Stimulated activated CD8-positive, alpha-beta memory T cell treated with anti-CD3 and anti-CD28 coated beads, Interleukin-12 subunit alpha, Interleukin-12 subunit beta, amount 100 ng/mL, for 24 hours (primary cell): ENCODE results near the gene ARFGAP3.

ENCODE experiments used
- DNase-seq: peaks from one replicate; pipeline ENCODE4 v3.0.0-alpha.2; 2020; ENCODE audit errors: extremely low read depth

Gene ARFGAP3

DNA sequence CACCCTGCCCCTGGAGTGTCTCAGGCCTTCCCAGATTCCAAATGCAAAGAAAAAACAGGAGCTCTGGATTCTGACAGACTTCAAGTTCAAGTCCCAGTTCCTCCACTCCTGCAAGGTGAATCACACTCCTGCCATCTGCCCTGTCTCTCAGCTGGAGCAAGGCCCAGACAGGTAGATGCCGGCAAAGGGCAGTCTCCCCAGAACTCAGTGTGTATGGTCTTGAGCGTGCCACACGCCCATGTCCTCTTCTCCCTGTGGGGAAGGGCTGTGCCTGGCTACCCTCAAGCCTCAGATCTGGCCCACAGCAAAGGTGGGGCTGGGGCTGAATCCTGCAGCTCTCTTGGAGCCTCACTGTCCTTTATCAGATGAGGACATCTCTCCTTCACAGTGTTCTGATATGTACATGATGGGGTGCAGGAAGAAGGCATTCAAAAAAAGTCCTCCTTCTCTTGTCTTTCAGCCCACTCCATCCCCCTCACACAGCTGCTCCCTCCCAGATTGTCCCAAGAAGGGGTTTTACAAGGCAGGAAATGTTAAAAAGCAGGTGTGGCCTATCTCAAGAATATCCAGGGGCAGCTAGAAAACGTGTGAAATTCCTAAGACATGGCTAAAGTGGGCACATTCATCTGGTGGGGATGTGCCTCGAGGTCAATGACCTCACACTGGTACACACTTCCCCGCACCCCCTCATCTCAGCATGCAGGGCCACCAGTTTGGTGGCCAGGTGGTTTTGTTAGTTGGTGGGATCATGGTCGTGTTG lies 27.7 kb upstream of the ARFGAP3 start:
- no peak for DNase-seq

DNA sequence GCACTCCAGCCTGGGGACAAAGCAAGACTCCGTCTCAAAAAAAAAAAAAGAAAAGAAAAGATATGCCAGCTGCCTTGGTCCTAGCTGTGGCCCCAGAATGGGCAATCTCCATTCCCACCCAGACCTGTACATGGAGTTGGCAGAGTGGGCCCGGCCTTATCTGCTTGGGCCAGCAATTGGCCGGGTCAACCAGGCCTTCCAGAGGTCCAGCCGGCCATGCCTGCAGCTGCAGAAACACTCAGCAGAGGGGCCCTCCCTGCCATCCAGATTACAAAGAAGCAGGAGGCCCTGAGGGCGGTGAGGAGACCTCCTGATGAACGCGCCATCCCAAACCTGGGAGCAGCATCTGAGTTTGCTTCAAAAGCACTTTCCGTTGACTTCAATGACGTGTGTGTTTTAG lies 26.9 kb upstream of the ARFGAP3 start:
- no peak for DNase-seq

DNA sequence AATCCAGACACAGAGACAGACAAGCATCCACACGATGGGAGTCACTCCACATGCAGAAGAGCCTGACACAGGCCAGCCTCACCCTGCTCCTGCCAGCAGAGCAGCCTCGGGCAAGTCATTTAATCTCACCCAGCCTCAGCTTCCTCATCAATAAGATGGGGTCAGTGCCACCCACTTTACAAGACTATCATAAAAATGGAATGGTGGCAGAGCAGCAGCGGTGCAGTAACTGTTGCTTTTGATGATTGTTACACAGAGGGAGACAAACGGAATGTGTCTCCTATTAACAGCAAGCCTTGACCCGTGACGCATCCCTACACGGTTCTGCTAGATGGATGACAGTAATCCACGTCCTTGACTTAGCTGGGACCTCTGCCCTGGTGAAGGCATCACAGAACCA lies 26.0 kb upstream of the ARFGAP3 start:
- DNase-seq = no peak

GRCh38 chr22:42881982-42882656 lies 25.0 kb upstream of the ARFGAP3 start:
- no peak for DNase-seq

GRCh38 chr22:42881298-42881697 lies 24.2 kb upstream of the ARFGAP3 start:
- DNase-seq = no peak

DNA sequence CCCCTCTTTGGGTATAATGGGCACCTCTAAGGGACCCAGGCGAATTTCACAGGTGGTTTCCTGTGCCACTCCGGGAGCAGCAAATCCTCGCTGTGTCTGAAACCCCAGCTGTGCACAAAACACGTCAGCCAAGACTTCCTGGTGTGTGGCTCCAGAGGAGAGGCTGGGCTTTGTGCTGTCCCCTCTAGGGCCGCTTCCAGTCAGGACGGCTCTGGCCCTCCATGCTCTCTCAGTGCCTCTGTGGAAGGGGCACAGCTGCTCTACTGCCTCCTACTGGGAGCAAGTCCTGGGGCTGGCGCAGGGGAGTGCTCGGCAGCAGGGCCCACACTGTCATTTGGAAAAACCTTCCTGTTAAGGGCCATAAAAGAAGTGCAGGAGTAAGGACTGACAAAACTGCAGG lies 23.7 kb upstream of the ARFGAP3 start:
- no peak for DNase-seq

DNA sequence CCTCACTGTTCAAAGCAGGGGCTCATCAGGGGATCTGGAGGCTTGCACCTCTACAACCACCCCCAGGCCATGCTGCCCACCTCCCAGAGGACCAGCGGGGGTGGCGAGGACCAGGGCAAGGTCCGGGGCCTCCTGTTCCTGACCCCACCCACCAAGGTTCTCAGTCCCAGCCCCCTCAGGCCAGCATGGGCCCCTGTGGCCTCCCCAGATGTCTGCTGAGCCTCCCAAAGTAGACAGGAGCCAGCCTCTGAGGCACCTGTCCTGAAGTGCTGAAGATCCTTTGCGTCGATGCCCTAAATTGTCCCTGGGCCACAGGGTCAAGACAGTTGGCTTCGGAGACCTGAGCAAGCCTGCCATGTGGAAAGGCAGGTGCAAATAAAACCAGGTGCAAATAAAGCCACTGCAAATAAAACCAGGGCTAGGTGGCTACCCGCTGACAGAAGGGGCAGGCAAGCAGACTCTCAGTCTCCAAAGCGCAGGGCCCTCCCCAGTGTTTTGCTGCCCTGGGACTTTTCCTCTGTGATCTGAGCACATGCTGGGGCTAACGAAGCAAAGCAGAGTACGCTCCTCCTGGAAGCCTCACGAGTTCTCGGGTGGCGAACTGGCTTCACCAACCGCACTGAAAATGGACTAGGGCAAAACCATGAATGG lies 22.4 kb upstream of the ARFGAP3 start:
- DNase-seq = no peak

GRCh38 chr22:42878561-42879305 lies 21.7 kb upstream of the ARFGAP3 start:
- no peak for DNase-seq

GRCh38 chr22:42877597-42878340 lies 20.7 kb upstream of the ARFGAP3 start:
- DNase-seq = no peak

GRCh38 chr22:42877158-42877557 lies 20.1 kb upstream of the ARFGAP3 start:
- no peak for DNase-seq

- no peak for DNase-seq
Measured at GRCh38 chr22:42876041-42876440, 19.0 kb upstream of the ARFGAP3 start.

DNA sequence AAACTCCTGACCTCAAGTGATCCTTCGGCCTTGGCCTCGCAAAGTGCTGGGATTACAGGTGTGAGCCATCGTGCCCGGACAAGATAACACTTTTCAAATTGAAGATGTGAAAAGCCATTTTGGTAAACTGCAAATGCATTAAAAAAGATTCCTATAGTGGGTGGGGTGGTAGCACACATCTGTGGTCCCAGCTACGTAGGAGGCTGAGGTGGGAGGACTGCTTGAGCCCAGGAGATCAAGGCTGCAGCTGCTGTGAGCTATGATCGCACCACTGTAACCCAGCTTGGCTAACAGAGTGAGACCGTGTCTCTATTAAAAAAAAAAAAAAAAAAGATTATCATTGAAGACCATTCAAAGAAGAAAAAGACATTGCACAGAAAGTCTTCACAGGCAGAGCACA lies 16.9 kb upstream of the ARFGAP3 start:
- no peak for DNase-seq

- DNase-seq = no peak
Measured at GRCh38 chr22:42873356-42873755, 16.3 kb upstream of the ARFGAP3 start.

- DNase-seq = no peak
Measured at GRCh38 chr22:42872821-42873220, 15.7 kb upstream of the ARFGAP3 start.

GRCh38 chr22:42871146-42872050 lies 14.3 kb upstream of the ARFGAP3 start:
- no peak for DNase-seq

DNA sequence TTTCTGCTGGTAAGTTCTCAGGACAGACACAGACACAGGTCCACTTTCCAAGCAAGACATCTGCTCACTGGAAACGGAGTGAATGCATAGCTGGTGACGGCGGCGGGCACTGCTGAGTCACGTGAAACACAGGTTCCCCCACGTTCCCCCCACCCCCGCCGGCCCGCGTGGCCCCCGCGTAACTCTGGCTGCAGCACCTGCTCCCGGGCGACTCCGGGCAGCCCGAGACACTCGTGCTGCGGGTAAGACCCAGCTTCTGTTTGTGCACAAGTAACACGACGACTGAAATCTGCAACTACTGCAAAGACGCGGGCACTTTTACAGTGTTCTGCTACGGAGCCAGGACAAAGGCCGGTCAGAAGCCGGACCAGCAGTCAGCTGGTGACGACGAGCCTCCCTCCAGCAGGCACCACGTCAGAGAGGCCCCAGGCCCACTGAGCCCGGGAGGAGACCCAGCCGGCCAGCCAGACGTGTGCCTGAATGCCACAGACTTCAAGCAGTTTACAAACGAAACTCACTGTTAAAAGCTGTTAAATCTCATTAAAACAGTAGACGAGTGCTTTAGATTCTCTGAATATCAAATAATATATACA lies 12.9 kb upstream of the ARFGAP3 start:
- DNase-seq = no peak

DNA sequence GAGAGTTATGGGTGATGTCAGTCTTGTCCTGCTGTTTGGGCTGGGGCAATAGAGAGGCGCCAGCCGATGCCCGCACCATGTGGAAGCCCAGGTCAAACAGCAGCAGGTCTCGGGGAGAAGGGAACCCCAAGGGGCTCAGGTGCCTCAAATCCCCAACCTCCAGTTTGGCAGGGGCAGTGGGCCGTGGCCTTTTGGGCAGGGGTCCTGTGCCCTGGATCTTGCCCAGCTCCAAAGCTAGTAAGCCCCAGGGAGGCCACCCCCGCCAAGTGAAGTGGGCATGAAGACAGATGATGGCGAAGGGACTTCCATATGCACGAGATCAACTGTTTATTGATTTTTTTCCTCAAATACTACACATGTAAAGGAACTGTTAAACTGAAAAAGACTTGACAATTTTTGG lies 12.4 kb upstream of the ARFGAP3 start:
- no peak for DNase-seq

- DNase-seq = no peak
Measured at GRCh38 chr22:42868751-42869251, 11.7 kb upstream of the ARFGAP3 start.

DNA sequence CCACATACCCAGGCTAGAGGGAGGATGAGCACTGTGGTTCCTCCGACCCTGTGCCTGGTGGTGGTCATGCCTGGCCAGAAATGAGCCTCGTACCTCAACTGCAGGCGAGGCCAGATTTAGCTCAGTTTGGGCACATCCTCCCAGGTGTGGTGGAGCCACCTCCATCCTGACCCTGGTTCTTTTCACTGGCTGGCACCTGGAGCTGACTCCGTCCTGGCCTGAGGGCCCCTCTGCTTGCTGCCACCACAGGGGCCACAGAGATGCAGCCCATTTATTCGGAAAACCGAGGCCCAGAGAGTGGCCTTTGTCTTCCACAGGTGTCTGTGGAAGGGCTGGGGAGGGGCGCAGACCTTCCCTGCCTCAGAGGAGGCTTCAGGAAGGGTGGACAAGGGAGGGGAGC lies 9.0 kb upstream of the ARFGAP3 start:
- DNase-seq = no peak

- no peak for DNase-seq
Measured at GRCh38 chr22:42865536-42865935, 8.5 kb upstream of the ARFGAP3 start.
